Jurkat, Clone E6-1 (cell line): ENCODE data around the gene PCNX3.
"Not testable (repeated sequence)": the region's sequence is repeated elsewhere in the genome, so short reads cannot be mapped to it uniquely, and the experiment has no call there.

Experiments
- DNase-seq: peaks from one replicate; pipeline ENCODE4 v3.0.0-alpha.2; 2011; ENCODE audit warnings: low read depth, low spot score
- H3K4me3 ChIP-seq: 2 replicates; pipeline ENCODE4 v1.5.1; 2011; ENCODE audit warnings: mild to moderate bottlenecking, low read length, control low read depth, moderate library complexity

PCNX3 gene

DNA sequence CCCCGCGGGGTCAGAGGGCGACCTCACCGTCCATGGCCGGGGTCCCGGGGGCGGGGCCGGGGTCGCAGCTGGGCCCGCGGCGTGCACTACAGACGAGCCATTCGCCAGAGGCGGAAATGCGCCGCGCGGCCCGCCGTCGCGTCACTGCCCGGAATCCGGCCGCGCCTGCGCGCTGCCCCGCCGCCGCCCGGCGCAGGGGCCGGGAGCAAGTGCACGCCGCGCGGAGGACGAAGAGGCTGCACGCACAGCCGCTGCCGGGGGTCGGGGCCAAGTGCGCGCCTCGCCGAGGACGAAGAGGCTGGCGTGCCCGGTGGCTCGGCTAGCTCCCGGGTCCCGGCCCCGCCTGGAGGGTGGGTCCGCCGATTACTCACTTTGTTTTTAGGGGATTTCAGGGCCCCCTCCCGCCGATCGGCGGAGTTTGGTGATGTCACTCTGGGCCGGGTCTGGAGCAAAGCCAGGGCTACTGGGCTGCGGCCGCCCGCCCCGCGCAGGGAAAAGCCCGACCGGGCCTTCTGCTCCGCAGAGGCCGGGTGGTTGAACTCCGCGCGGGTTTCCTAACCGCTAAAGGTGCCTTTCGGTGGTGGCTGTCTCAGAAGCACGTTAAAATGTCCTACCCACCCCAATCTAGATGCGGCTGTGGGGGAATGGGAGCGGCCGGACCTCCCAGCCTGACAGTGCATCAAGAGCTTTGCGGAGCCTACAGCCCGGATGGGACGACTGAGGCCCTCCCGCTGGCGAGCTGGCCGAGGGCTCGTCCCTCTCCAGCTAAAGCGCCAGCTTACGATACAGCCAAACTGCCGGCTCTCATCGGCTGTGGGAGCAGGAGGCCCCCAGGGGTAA is 47.4 kb downstream of the PCNX3 start, which contains the start of gene RELA:
RELA (minus strand) TSS at position 118 of the 840 bp plus-strand sequence; CDS start at position 34, 84 bp downstream.
- H3K4me3 ChIP-seq = peak within 1 kb of the TSS; percentile 97

GRCh38 chr11:65663639-65664200 is 48.1 kb downstream of the PCNX3 start:
- no peak for DNase-seq

More for the DNA sequence above, 47.4 kb downstream of the PCNX3 start, which contains the start of gene RELA:
- DNase-seq = peak; percentile 69

GRCh38 chr11:65672180-65672860 is 56.7 kb downstream of the PCNX3 start:
- H3K4me3 ChIP-seq = no peak overlapping the region
- DNase-seq = no peak

More at GRCh38 chr11:65663639-65664200, 48.1 kb downstream of the PCNX3 start:
- H3K4me3 ChIP-seq = peak overlapping the region; percentile 89

DNA sequence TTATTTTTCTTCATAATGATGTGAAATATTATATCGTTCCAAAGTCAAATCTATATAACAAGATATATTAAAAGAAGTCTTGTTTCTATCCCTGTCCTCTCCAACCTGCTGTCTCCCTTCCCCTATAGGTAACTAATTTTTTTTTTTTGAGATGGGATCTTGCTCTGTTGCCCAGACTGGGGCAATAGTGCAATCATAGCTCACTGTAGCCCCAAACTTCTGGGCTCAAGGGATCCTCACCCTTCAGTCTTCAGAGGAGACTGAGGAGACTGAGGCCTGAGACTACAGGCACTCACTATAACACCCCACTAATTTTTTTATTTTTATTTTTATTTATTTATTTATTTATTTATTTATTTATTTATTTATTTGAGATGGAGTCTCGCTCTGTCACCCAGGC is 57.4 kb downstream of the PCNX3 start:
- H3K4me3 ChIP-seq = no peak overlapping the region
- DNase-seq = no peak

- DNase-seq = peak; percentile 60
- H3K4me3 ChIP-seq = peak overlapping the region; percentile 15; the same call in 1 of the 2 replicates
These were observed 64.7 kb downstream of the PCNX3 start for GRCh38 chr11:65680192-65680743.

DNA sequence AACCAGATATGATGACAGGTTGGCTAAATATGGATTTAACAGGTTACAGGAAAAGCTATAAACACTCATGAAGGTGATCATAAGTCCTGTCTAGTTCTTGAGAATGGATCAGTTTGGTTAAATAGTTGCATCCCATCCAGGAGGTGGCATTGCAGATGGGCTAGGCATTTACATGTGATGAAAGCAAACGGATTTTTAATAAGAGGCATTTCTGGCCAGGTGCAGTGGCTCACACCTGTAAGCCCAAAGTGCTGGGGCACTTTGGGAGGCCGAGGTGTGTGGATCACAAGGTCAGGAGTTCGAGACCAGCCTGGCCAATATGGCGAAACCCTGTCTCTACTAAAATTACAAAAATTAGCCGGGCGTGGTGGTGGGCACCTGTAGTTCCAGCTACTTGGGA is 67.9 kb downstream of the PCNX3 start:
- DNase-seq, H3K4me3 ChIP-seq: not testable (repeated sequence)

- H3K4me3 ChIP-seq = no peak overlapping the region
- DNase-seq = no peak
These were observed 70.4 kb downstream of the PCNX3 start for GRCh38 chr11:65685981-65686380.
